Bronchial epithelial cell (primary cell): Measurements from ENCODE around the gene KLHL25. TPM values are rescaled to one million over a fixed set of nuclear protein-coding genes. Genes with fewer than 3 reads are reported as not detected.

Experiments used
- DNase-seq: peaks from one replicate; pipeline ENCODE4 v3.0.0-alpha.2; 2010; ENCODE audit warnings: low read depth
- FAIRE-seq: peaks from 2 replicates; lab custom pipeline; 2011; peaks lifted over from hg19 to GRCh38; lab: Jason Lieb, UNC
- H3K27me3 ChIP-seq: 2 replicates; pipeline ENCODE4 v1.5.1; 2011; ENCODE audit warnings: low read length; ENCODE audit not compliant: control insufficient read depth, insufficient read depth
- H3K36me3 ChIP-seq: 2 replicates; pipeline ENCODE4 v1.5.1; 2011; ENCODE audit warnings: low read length; ENCODE audit not compliant: control insufficient read depth, insufficient read depth
- H3K4me3 ChIP-seq: 2 replicates; pipeline ENCODE4 v1.5.1; 2011; ENCODE audit warnings: mild to moderate bottlenecking, low read depth, low read length, control low read depth
- total RNA-seq: library from RNA; depleted of rRNA; stranded (reverse); fragments of >200 nt; gene quantifications from 2 replicates; pipeline ENCODE4 v1.2.1, GENCODE V29; 2014
- TF ChIP-seq, protein P1 (sequence below): IDR thresholded peaks from 2 replicates; pipeline ENCODE4 v1.5.1; 2011; ENCODE audit warnings: mild to moderate bottlenecking, moderate library complexity, low read length, control low read depth, inconsistent platforms; ENCODE audit not compliant: insufficient read depth, severe bottlenecking

KLHL25 gene
- total RNA-seq, 1 donor from 2014 or later = 4.7 TPM

DNA sequence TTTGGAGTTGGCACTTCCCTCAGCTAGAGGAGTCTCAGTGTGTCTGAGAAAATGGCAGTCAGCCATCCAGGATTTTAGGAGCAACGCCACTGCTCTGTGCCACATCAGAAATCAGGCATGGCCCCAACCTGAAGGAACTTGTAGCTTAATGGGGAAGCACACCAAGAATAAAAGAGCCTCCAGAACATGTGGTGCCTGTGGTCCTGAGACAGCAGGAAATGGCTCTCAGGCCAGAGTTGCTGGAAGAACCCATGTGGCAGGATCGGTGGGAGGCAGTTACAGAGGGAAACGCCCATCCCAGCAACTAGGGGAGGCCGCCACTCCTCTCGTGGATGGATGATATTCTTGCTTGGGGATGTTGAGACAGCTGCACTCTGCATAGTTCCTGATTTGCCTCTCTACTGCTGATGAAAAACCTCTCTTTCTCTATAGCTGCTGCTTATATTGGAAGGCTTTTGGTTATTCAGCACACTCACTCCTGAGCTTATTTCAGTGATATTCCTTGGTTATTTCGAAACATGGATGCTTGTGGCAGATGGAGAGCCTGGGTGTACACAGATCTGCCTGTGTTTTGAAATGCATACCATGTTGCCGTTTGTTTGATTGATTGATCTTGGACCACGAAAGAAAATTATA, 52.4 kb downstream of the KLHL25 start:
- Histone ChIP-seq H3K27me3 (no peaks in the 10 kb centered on the region), H3K4me3 (no peak overlapping the region), H3K36me3 (peaks cover 19% of the 10 kb centered on the region)
- FAIRE-seq = no peak
- TF ChIP-seq, protein P1, sequence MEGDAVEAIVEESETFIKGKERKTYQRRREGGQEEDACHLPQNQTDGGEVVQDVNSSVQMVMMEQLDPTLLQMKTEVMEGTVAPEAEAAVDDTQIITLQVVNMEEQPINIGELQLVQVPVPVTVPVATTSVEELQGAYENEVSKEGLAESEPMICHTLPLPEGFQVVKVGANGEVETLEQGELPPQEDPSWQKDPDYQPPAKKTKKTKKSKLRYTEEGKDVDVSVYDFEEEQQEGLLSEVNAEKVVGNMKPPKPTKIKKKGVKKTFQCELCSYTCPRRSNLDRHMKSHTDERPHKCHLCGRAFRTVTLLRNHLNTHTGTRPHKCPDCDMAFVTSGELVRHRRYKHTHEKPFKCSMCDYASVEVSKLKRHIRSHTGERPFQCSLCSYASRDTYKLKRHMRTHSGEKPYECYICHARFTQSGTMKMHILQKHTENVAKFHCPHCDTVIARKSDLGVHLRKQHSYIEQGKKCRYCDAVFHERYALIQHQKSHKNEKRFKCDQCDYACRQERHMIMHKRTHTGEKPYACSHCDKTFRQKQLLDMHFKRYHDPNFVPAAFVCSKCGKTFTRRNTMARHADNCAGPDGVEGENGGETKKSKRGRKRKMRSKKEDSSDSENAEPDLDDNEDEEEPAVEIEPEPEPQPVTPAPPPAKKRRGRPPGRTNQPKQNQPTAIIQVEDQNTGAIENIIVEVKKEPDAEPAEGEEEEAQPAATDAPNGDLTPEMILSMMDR = no peak
- DNase-seq = no peak

DNA sequence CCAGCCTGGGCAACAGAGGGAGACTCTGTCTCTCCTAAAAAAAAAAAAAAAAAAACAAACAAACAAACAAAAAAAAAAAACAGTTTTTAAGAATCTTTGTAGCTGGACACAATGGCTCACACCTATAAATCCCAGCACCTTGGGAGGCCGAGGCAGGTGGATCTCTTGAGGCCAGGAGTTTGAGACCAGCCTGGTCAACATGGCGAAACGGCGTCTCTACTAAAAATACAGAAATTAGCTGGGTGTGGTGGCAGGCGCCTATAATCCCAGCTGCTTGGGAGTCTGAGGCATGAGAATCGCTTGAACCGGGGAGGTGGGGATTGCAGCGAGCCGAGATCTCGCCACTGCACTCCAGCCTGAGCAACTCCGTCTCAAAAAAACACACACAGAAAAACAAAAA, 53.1 kb downstream of the KLHL25 start:
- Histone ChIP-seq H3K4me3 (no peak overlapping the region), H3K27me3 (no peaks in the 10 kb centered on the region), H3K36me3 (peaks cover 19% of the 10 kb centered on the region)
- TF ChIP-seq, protein P1 = no peak
- FAIRE-seq (no peak), DNase-seq (no peak)

DNA sequence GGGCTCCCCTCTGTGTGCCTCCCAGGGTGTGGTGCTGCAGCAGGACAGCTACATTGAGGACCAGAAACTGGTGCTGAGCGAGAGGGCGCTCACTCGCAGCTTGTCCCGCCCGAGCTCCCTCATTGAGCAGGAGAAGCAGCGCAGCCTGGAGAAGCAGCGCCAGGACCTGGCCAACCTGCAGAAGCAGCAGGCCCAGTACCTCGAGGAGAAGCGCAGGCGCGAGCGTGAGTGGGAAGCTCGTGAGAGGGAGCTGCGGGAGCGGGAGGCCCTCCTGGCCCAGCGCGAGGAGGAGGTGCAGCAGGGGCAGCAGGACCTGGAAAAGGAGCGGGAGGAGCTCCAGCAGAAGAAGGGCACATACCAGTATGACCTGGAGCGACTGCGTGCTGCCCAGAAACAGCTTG, 53.7 kb downstream of the KLHL25 start:
- Histone ChIP-seq H3K36me3 (peaks cover 18% of the 10 kb centered on the region), H3K4me3 (no peak overlapping the region), H3K27me3 (no peaks in the 10 kb centered on the region)
- TF ChIP-seq, protein P1 = no peak
- FAIRE-seq (no peak), DNase-seq (no peak)

DNA sequence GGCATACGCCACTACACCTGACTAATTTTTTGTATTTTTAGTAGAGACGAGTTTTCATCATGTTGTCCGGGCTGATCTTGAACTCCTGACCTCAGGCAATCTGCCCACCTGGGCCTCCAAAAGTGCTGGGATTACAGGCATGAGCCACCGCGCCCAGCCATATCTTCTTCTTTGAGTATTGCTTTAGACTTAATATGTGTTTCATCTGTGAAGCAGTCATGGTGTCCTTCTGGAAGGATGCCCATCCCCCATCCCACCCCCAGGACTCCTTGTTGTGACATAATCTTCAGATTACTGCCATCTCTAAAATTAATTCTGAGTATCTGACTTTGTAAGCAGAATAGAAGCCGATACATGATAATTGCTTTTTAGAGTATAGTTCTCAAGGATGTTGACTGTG, 57.7 kb downstream of the KLHL25 start:
- Histone ChIP-seq H3K4me3 (no peak overlapping the region), H3K27me3 (no peaks in the 10 kb centered on the region), H3K36me3 (peaks cover 11% of the 10 kb centered on the region)
- DNase-seq (no peak), FAIRE-seq (no peak)
- TF ChIP-seq, protein P1 = no peak

DNA sequence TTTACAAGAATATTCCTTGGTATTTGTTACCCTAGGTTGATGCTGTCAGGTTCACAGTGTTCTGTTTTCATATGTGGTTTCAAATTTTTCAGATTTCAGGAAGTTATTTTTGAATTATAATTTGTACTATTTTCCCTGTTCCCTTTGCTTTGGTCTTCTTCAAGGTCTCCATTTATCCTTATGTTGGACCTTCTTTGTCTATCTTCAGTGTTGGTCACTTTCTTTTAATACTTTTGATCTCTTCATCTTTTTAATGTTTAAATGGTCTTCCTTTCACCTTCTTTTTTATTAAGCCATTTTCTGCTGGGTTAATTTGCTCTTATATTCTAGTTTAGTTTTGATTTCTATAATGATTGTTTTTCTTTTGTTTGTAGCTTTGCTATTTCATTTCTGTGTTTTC, 61.3 kb downstream of the KLHL25 start:
- TF ChIP-seq, protein P1 = no peak
- FAIRE-seq = no peak
- H3K27me3 ChIP-seq = no peaks in the 10 kb centered on the region
- peaks cover 7% of the 10 kb centered on the region for H3K36me3 ChIP-seq
- no peak for DNase-seq
- no peak overlapping the region for H3K4me3 ChIP-seq
